OCI-LY3 (cell line): Measurements from ENCODE around the gene LRRC72.

ENCODE experiments used
- H2AFZ ChIP-seq: fragments of 200-600, 300-600 bp; shearing (Covaris generic); 2 replicates; pipeline ENCODE4 v1.6.0; 2014; ENCODE audit warnings: antibody characterized with exemption, low read depth, low read length
- H3K27ac ChIP-seq: fragments of 200-600, 300-600 bp; sonication (generic); 2 replicates; pipeline ENCODE4 v1.5.1; 2014; ENCODE audit warnings: mild to moderate bottlenecking, low read length, moderate library complexity, mixed read lengths
- H3K27me3 ChIP-seq: fragments of 200-600, 300-600 bp; sonication (generic); 2 replicates; pipeline ENCODE4 v1.6.1; 2014; ENCODE audit warnings: low read depth, low read length, mixed read lengths
- H3K36me3 ChIP-seq: fragments of 200-600, 300-600 bp; sonication (generic); replicated peaks from 2 replicates; pipeline ENCODE3; 2014; ENCODE audit warnings: low read depth, low read length, mixed read lengths
- H3K4me1 ChIP-seq: fragments of 300-600, 200-600 bp; sonication (generic); 2 replicates; pipeline ENCODE4 v1.6.1; 2014; ENCODE audit warnings: low read length, mixed read lengths
- H3K4me2 ChIP-seq: fragments of 200-600, 300-600 bp; sonication (generic); 2 replicates; pipeline ENCODE4 v1.6.1; 2014; ENCODE audit warnings: low read length, mixed read lengths
- H3K4me3 ChIP-seq: fragments of 300-600, 200-600 bp; sonication (generic); 2 replicates; pipeline ENCODE4 v1.5.1; 2014; ENCODE audit warnings: antibody characterized with exemption, mild to moderate bottlenecking, low read length, moderate library complexity
- H3K79me2 ChIP-seq: fragments of 300-600, 200-600 bp; shearing (Covaris generic); 2 replicates; pipeline ENCODE4 v1.6.1; 2014; ENCODE audit warnings: mild to moderate bottlenecking, low read length, mixed read lengths
- H3K9ac ChIP-seq: fragments of 300-600, 200-600 bp; shearing (Covaris generic); 2 replicates; pipeline ENCODE4 v1.6.0; 2014; ENCODE audit warnings: mild to moderate bottlenecking, low read length, moderate library complexity
- H3K9me3 ChIP-seq: fragments of 200-600, 300-600 bp; shearing (Covaris generic); 2 replicates; pipeline ENCODE4 v1.6.1; 2014; ENCODE audit warnings: low read length, mixed read lengths; ENCODE audit not compliant: insufficient read depth
- H4K20me1 ChIP-seq: fragments of 200-600, 300-600 bp; sonication (generic); 2 replicates; pipeline ENCODE4 v1.6.1; 2016; ENCODE audit warnings: low read length, mixed read lengths; ENCODE audit not compliant: insufficient read depth
- CTCF ChIP-seq: fragments of 200-600, 300-600 bp; sonication (generic); IDR thresholded peaks from 2 replicates; pipeline ENCODE4 v1.5.1; 2014; ENCODE audit warnings: antibody characterized with exemption, low read length, low read depth
- EZH2phosphoT487 ChIP-seq: fragments of 200-600 bp; shearing (Covaris generic); IDR thresholded peaks from 2 replicates; pipeline ENCODE4 v1.6.1; 2018; ENCODE audit warnings: antibody characterized with exemption, mixed run types, low read depth

The LRRC72 gene

DNA sequence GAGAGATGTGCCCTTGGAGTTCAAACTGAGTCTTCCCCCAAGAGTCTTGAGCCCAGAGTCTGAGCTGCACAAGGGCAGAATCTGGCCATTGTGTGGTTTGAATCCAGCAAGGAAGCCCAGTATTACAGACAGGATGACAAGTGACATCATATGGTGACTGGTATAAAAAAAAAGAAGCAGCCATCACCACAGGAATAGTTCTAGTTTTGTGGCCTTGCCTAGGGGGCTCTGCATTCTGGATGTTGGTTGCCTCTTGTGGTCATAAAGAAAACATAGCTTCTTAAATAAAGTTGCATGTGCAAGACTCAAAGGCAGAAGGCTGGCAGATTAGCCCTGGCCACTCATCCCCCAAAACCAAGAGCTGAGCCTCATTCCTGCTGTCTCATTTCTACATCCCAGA lies 16.8 kb upstream of the LRRC72 start:
- Histone ChIP-seq H3K9ac (no peak overlapping the region), H3K27me3 (no peaks in the 10 kb centered on the region), H3K4me1 (no peaks in the 10 kb centered on the region), H2AFZ (no peak overlapping the region), H3K36me3 (no peaks in the 10 kb centered on the region), H4K20me1 (no peaks in the 10 kb centered on the region), H3K9me3 (no peaks in the 10 kb centered on the region), H3K27ac (no peak overlapping the region), H3K4me3 (no peak overlapping the region), H3K79me2 (no peaks in the 10 kb centered on the region), H3K4me2 (no peak overlapping the region)
- no peak for TF ChIP-seq CTCF
- TF ChIP-seq EZH2phosphoT487 = no peak

DNA sequence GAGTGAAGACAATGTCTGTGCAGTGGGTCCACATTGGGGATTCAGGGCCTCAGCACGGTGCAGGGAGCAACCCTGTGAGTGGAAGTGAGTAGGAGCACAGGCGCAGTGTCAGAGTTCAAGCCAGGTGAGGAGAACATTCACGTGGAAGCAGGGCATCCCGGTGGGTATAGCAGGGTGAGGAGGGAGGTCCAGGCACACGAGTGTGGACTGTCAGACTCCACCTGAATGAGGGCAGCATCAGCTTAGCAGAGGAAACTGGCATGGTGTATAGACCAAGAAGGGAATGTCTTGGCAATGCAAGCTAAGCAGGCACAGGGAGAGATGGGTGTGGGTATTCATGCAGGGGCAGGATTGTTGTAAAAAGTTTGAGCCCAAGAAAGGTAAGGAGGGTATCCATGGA lies 15.3 kb upstream of the LRRC72 start:
- H2AFZ ChIP-seq = no peak overlapping the region
- no peak for TF ChIP-seq EZH2phosphoT487
- TF ChIP-seq CTCF = no peak
- H3K9me3 ChIP-seq = no peaks in the 10 kb centered on the region
- no peak overlapping the region for H3K4me3 ChIP-seq
- no peak overlapping the region for H3K4me2 ChIP-seq
- no peaks in the 10 kb centered on the region for H3K79me2 ChIP-seq
- no peaks in the 10 kb centered on the region for H3K36me3 ChIP-seq
- H3K27me3 ChIP-seq = no peaks in the 10 kb centered on the region
- H3K27ac ChIP-seq = no peak overlapping the region
- no peaks in the 10 kb centered on the region for H4K20me1 ChIP-seq
- H3K9ac ChIP-seq = no peak overlapping the region
- H3K4me1 ChIP-seq = peaks cover 10% of the 10 kb centered on the region

GRCh38 chr7:16512097-16512496 lies 14.5 kb upstream of the LRRC72 start:
- H3K27me3 ChIP-seq = no peaks in the 10 kb centered on the region
- H3K9me3 ChIP-seq = no peaks in the 10 kb centered on the region
- H3K4me3 ChIP-seq = no peak overlapping the region
- H3K9ac ChIP-seq = no peak overlapping the region
- no peaks in the 10 kb centered on the region for H3K79me2 ChIP-seq
- H2AFZ ChIP-seq = no peak overlapping the region
- H3K4me2 ChIP-seq = no peak overlapping the region
- TF ChIP-seq EZH2phosphoT487 = no peak
- TF ChIP-seq CTCF = no peak
- H3K4me1 ChIP-seq = peaks cover 13% of the 10 kb centered on the region
- no peaks in the 10 kb centered on the region for H3K36me3 ChIP-seq
- H4K20me1 ChIP-seq = no peaks in the 10 kb centered on the region
- no peak overlapping the region for H3K27ac ChIP-seq

DNA sequence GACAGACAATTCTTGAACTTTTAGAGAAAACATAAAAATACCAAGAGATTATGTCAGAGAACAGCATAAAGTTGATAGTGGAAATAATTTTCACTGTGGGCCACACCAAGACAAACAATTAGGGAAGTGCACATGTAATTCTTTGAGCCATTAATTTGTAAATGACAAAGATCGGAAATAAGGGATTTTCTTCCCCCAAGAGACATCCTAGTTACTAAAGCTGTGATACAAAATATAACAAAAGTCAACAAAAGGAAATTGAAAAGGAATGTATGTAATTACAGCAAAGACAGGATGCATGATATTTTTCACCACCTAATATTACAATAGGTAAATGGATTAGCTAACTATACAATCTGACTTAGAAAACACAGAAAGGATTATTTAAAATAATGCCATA lies 12.4 kb upstream of the LRRC72 start:
- no peak overlapping the region for H3K9ac ChIP-seq
- no peak overlapping the region for H3K4me2 ChIP-seq
- H4K20me1 ChIP-seq = no peaks in the 10 kb centered on the region
- no peak for TF ChIP-seq CTCF
- no peak for TF ChIP-seq EZH2phosphoT487
- H2AFZ ChIP-seq = no peak overlapping the region
- no peak overlapping the region for H3K27ac ChIP-seq
- H3K79me2 ChIP-seq = no peaks in the 10 kb centered on the region
- H3K36me3 ChIP-seq = no peaks in the 10 kb centered on the region
- H3K9me3 ChIP-seq = no peaks in the 10 kb centered on the region
- no peaks in the 10 kb centered on the region for H3K27me3 ChIP-seq
- H3K4me3 ChIP-seq = no peak overlapping the region
- peaks cover 13% of the 10 kb centered on the region for H3K4me1 ChIP-seq
